GM23338 (cell line): Measurements from ENCODE around the gene CYP4F2. TPM values are rescaled to one million over a fixed set of nuclear protein-coding genes. Genes with fewer than 3 reads are reported as not detected.
"Not testable (repeated sequence)": the region's sequence is repeated elsewhere in the genome, so short reads cannot be mapped to it uniquely, and the experiment has no call there.

Experiments
- ATAC-seq: fragments of 200-7000 bp; cut with Tn5 transposase; 3 replicates; pipeline ENCODE4 v1.9.1; 2020
- DNase-seq: peaks from one replicate; pipeline ENCODE4 v3.0.0-alpha.2; 2015; ENCODE audit warnings: low spot score
- H2AFZ ChIP-seq: fragments of 200-600 bp; sonication (generic); 2 replicates; pipeline ENCODE4 v1.8.0; 2016; ENCODE audit warnings: antibody characterized with exemption, mild to moderate bottlenecking, moderate library complexity
- H3F3A ChIP-seq: fragments of 200-600 bp; sonication (generic); replicated peaks from 2 replicates; pipeline ENCODE4 v1.8.0; 2017; ENCODE audit warnings: antibody characterized with exemption, mixed run types, low read depth
- H3K27ac ChIP-seq: fragments of 200-600 bp; sonication (generic); 2 replicates; pipeline ENCODE4 v1.6.1; 2016; ENCODE audit warnings: low read depth
- H3K27me3 ChIP-seq: fragments of 200-600 bp; sonication (generic); 2 replicates; pipeline ENCODE4 v1.8.0; 2016; ENCODE audit warnings: mild to moderate bottlenecking, mixed run types, moderate library complexity; ENCODE audit not compliant: insufficient read depth
- H3K36me3 ChIP-seq: fragments of 200-600 bp; sonication (generic); 2 replicates; pipeline ENCODE4 v1.8.0; 2016; ENCODE audit warnings: mild to moderate bottlenecking; ENCODE audit not compliant: insufficient read depth
- H3K4me1 ChIP-seq: fragments of 200-600 bp; sonication (generic); 2 replicates; pipeline ENCODE4 v1.8.0; 2016; ENCODE audit warnings: mild to moderate bottlenecking, moderate library complexity; ENCODE audit not compliant: insufficient read depth
- H3K4me2 ChIP-seq: fragments of 200-600 bp; sonication (generic); 2 replicates; pipeline ENCODE4 v1.7.1; 2017; ENCODE audit warnings: mixed run types
- H3K4me3 ChIP-seq: fragments of 200-600 bp; sonication (generic); 2 replicates; pipeline ENCODE4 v1.6.1; 2016; ENCODE audit warnings: mixed run types
- H3K79me2 ChIP-seq: fragments of 200-600 bp; sonication (generic); replicated peaks from 2 replicates; pipeline ENCODE4 v1.8.0; 2017; ENCODE audit warnings: mild to moderate bottlenecking; ENCODE audit not compliant: insufficient read depth
- H3K9me2 ChIP-seq: fragments of 200-600 bp; sonication (generic); 2 replicates; pipeline ENCODE4 v1.8.0; 2017; ENCODE audit not compliant: insufficient read depth
- H4K20me1 ChIP-seq: fragments of 200-600 bp; sonication (generic); replicated peaks from 2 replicates; pipeline ENCODE4 v1.8.0; 2017; ENCODE audit warnings: mild to moderate bottlenecking; ENCODE audit not compliant: insufficient read depth
- H3K27ac Mint-ChIP-seq: 2 replicates; pipeline ENCODE4 v1.8.0; 2020; ENCODE audit warnings: inconsistent platforms, mild to moderate bottlenecking, moderate library complexity, mixed read lengths
- H3K27me3 Mint-ChIP-seq: 3 replicates; pipeline ENCODE4 v1.8.0; 2022; ENCODE audit warnings: low read depth, mild to moderate bottlenecking, moderate library complexity, mixed read lengths, inconsistent platforms; ENCODE audit not compliant: insufficient read depth, poor library complexity
- H3K36me3 Mint-ChIP-seq: 3 replicates; pipeline ENCODE4 v1.8.0; 2021; ENCODE audit warnings: low read depth, mild to moderate bottlenecking, inconsistent platforms, moderate library complexity, mixed read lengths
- H3K4me1 Mint-ChIP-seq: 3 replicates; pipeline ENCODE4 v1.8.0; 2020; ENCODE audit warnings: mild to moderate bottlenecking, inconsistent platforms, mixed read lengths
- H3K4me3 Mint-ChIP-seq: 3 replicates; pipeline ENCODE4 v1.8.0; 2021; ENCODE audit warnings: moderate library complexity, mild to moderate bottlenecking, inconsistent platforms, mixed read lengths
- H3K9me3 Mint-ChIP-seq: 3 replicates; pipeline ENCODE4 v1.8.0; 2020; ENCODE audit warnings: moderate library complexity, mild to moderate bottlenecking, inconsistent platforms, mixed read lengths
- ETS1 ChIP-seq: IDR thresholded peaks from 2 replicates; pipeline ENCODE4 v1.6.1; 2016; ENCODE audit warnings: antibody characterized with exemption
- EZH2 ChIP-seq: fragments of 200-600 bp; sonication (generic); IDR thresholded peaks from one replicate; pipeline ENCODE4 v1.8.0; 2017; ENCODE audit warnings: antibody characterized with exemption, mild to moderate bottlenecking, low read depth; ENCODE audit not compliant: unreplicated experiment
- NANOG ChIP-seq: IDR thresholded peaks from 2 replicates; pipeline ENCODE4 v1.6.1; 2016; ENCODE audit warnings: antibody characterized with exemption, borderline replicate concordance
- ZNF331 ChIP-seq: fragments of 250-450 bp; sonication (Bioruptor Pico); IDR thresholded peaks from 2 replicates; pipeline ENCODE4 v1.5.0; 2020; ENCODE audit warnings: low read depth, mild to moderate bottlenecking, moderate library complexity
- ZNF462 ChIP-seq: fragments of 250-450 bp; sonication (Bioruptor Pico); IDR thresholded peaks from 2 replicates; pipeline ENCODE4 v1.5.0; 2020; ENCODE audit warnings: mild to moderate bottlenecking, moderate library complexity
- polyA plus RNA-seq: library from polyadenylated mRNA; unstranded; fragments of >200 nt; fragmentation: Nextera tagmentation; extraction: Ambion mirVana; gene quantifications from 2 replicates; pipeline ENCODE4 v1.2.1, GENCODE V29; 2016
- total RNA-seq: library from RNA; depleted of rRNA; stranded (reverse); fragments of >200 nt; shearing (Covaris generic); gene quantifications from 2 replicates; pipeline ENCODE4 v1.2.3, GENCODE V29; 2014

CYP4F2 gene
- total and polyA plus RNA-seq, 2 experiments from 2014 or later: not detected

GRCh38 chr19:15837221-15837731 is 60.6 kb downstream of the CYP4F2 start:
- no peaks in the 10 kb centered on the region for H4K20me1 ChIP-seq
- Mint-ChIP-seq H3K27me3 (peaks cover 3% of the 10 kb centered on the region), H3K36me3 (peaks cover 18% of the 10 kb centered on the region), H3K27ac (no peak overlapping the region), H3K9me3 (peaks cover 52% of the 10 kb centered on the region), H3K4me1 (no peaks in the 10 kb centered on the region), H3K4me3 (no peak overlapping the region)
- no peaks in the 10 kb centered on the region for H3K27me3 ChIP-seq
- no peak overlapping the region for H3K4me3 ChIP-seq
- no peaks in the 10 kb centered on the region for H3K4me1 ChIP-seq
- ATAC-seq (no peak), DNase-seq (no peak)
- no peaks in the 10 kb centered on the region for H3K9me2 ChIP-seq
- no peak for TF ChIP-seq EZH2
- TF ChIP-seq ETS1: no peak
- no peaks in the 10 kb centered on the region for H3K79me2 ChIP-seq
- H3K27ac ChIP-seq: no peak overlapping the region
- no peaks in the 10 kb centered on the region for H3F3A ChIP-seq
- H2AFZ ChIP-seq: no peak overlapping the region
- H3K4me2 ChIP-seq: no peak overlapping the region
- H3K36me3 ChIP-seq: peaks cover 3% of the 10 kb centered on the region; the same call in 1 of the 2 replicates

GRCh38 chr19:15836330-15837220 is 61.3 kb downstream of the CYP4F2 start:
- Mint-ChIP-seq H3K36me3 (peaks cover 15% of the 10 kb centered on the region), H3K9me3 (peaks cover 45% of the 10 kb centered on the region), H3K4me3 (no peak overlapping the region), H3K27ac (no peak overlapping the region), H3K27me3 (peaks cover 3% of the 10 kb centered on the region), H3K4me1 (no peaks in the 10 kb centered on the region)
- H3K9me2 ChIP-seq: no peaks in the 10 kb centered on the region
- H3K4me1 ChIP-seq: no peaks in the 10 kb centered on the region
- ATAC-seq (no peak), DNase-seq (no peak)
- peaks cover 3% of the 10 kb centered on the region; the same call in 1 of the 2 replicates for H3K36me3 ChIP-seq
- H2AFZ ChIP-seq: no peak overlapping the region
- no peaks in the 10 kb centered on the region for H3F3A ChIP-seq
- H4K20me1 ChIP-seq: no peaks in the 10 kb centered on the region
- H3K27me3 ChIP-seq: no peaks in the 10 kb centered on the region
- H3K4me3 ChIP-seq: no peak overlapping the region
- TF ChIP-seq ZNF331 (CRISPR knock-in tag) (no peak), ZNF462 (no peak), NANOG (no peak)
- no peak overlapping the region for H3K4me2 ChIP-seq
- H3K79me2 ChIP-seq: no peaks in the 10 kb centered on the region
- H3K27ac ChIP-seq: no peak overlapping the region

DNA sequence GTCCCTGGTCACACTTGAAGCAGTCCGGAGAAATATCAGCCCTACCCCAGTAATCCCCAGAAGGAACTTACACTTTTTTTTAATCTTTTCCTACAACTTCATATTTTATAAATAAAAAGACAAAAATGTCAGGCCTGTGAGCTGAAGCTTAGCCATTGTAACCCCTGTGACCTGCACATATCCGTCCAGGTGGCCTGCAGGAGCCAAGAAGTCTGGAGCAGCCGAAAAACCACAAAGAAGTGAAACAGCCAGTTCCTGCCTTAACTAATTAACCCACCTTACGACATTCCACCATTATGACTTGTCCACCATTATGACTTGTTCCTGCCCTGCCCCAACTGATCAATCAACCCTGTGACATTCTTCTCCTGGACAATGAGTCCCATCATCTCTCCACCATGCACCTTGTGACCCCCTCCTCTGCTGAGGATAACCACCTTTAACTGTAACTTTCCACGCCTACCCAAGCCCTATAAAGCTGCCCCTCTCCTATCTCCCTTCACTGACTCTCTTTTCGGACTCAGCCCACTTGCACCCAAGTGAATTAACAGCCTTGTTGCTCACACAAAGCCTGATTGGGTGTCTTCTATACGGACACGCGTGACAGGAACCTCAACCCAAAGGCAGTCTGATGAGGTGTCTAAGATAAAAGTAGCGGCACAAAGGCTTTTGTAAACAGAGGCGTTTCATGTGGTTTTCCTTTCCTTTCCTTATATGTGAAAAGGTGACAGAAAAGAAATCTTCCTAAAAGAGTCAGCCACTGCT is 62.1 kb downstream of the CYP4F2 start:
- H3K27me3 Mint-ChIP-seq, H3K4me2 ChIP-seq: not testable (repeated sequence)

More for the DNA sequence above, 62.1 kb downstream of the CYP4F2 start:
- not testable (repeated sequence) for H3K79me2 ChIP-seq, H3K36me3 ChIP-seq, H3K27ac Mint-ChIP-seq, DNase-seq, H2AFZ ChIP-seq, ATAC-seq, H3K4me3 ChIP-seq, H3K4me3 Mint-ChIP-seq, H3K9me2 ChIP-seq, H4K20me1 ChIP-seq, H3K4me1 ChIP-seq, H3K27ac ChIP-seq, H3F3A ChIP-seq, H3K4me1 Mint-ChIP-seq, H3K27me3 ChIP-seq
- peaks cover 17% of the 10 kb centered on the region for H3K36me3 Mint-ChIP-seq
- H3K9me3 Mint-ChIP-seq: peaks cover 38% of the 10 kb centered on the region
